BLaER1 (cell line): Measurements from ENCODE around the gene FASTKD2.

ENCODE experiments used
- H3K27ac ChIP-seq: shearing (Covaris generic); formaldehyde crosslinking; 2 replicates; pipeline ENCODE4 v1.8.1; 2022
- H3K27me3 ChIP-seq: shearing (Covaris generic); formaldehyde crosslinking; 2 replicates; pipeline ENCODE4 v1.8.1; 2022
- H3K36me3 ChIP-seq: shearing (Covaris generic); formaldehyde crosslinking; 2 replicates; pipeline ENCODE4 v1.8.1; 2022
- H3K4me1 ChIP-seq: shearing (Covaris generic); formaldehyde crosslinking; 2 replicates; pipeline ENCODE4 v1.8.1; 2022
- H3K4me2 ChIP-seq: shearing (Covaris generic); formaldehyde crosslinking; 2 replicates; pipeline ENCODE4 v1.8.1; 2022
- H3K4me3 ChIP-seq: shearing (Covaris generic); formaldehyde crosslinking; 2 replicates; pipeline ENCODE4 v1.8.1; 2022
- H3K9ac ChIP-seq: shearing (Covaris generic); formaldehyde crosslinking; 2 replicates; pipeline ENCODE4 v1.8.1; 2022
- H3K9me3 ChIP-seq: shearing (Covaris generic); formaldehyde crosslinking; 2 replicates; pipeline ENCODE4 v1.8.1; 2022
- H4K20me1 ChIP-seq: shearing (Covaris generic); formaldehyde crosslinking; 2 replicates; pipeline ENCODE4 v1.8.1; 2022
- Cebpa-rat ChIP-seq: shearing (Covaris generic); IDR thresholded peaks from 2 replicates; pipeline ENCODE4 v1.8.1; 2022

Gene FASTKD2

DNA sequence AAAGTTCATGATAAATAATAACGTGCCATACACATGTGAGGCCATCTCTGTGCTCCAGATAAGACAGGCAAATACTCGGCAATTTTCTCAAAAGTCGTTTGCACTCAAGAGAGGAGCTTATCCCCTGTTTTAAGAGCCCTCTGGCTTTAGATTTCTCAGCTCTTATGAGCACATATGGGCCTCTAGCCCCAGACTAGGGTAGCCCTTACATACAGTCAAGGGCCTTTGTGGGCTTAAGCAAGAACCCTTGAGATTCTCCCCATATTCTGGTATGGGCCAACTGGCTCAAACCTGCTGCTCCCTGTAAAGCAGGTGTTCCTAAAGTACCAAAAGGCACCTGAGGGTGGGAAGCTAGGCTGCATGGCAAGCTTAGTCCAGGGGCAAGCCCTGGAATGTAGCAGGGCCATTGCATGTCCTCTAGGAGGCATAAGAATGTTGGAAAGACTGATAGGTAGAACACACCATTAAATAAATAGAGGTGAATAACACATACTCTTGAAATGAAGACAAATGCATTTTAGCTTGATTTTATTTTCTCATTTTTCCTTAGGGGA, 66.1 kb downstream of the FASTKD2 start:
- H3K4me1 ChIP-seq, result no peaks in the 10 kb centered on the region
- no peaks in the 10 kb centered on the region for H3K36me3 ChIP-seq
- H3K27me3 ChIP-seq, result no peaks in the 10 kb centered on the region
- no peak overlapping the region for H3K9ac ChIP-seq
- H3K4me3 ChIP-seq, result no peak overlapping the region
- TF ChIP-seq Cebpa-rat, result no peak
- H3K9me3 ChIP-seq, result peaks cover 9% of the 10 kb centered on the region; the same call in 1 of the 2 replicates
- H4K20me1 ChIP-seq, result no peaks in the 10 kb centered on the region
- no peak overlapping the region for H3K27ac ChIP-seq
- H3K4me2 ChIP-seq, result no peak overlapping the region

DNA sequence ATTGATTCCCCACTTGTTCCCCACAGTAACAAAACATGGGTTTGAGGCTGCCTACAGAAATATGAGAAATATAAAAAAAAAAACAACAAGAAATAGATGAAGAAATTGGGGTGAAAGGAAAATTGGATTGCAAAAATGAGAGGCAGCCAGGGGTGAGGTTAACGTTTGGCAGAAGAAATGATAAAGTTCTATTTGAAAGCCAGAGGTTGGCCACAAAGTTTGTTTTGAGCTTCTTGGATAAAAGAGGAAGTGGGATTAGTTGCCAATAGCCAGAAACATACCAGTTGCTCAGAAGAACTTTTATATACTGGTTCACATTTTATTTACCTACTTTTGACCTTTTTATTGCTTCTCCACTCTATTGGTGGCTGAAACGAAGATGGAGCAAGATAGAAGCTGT, 67.5 kb downstream of the FASTKD2 start:
- no peaks in the 10 kb centered on the region for H3K27me3 ChIP-seq
- peaks cover 9% of the 10 kb centered on the region; the same call in 1 of the 2 replicates for H3K9me3 ChIP-seq
- H3K4me2 ChIP-seq, result no peak overlapping the region
- H3K4me1 ChIP-seq, result no peaks in the 10 kb centered on the region
- TF ChIP-seq Cebpa-rat, result no peak
- no peak overlapping the region for H3K27ac ChIP-seq
- no peaks in the 10 kb centered on the region for H4K20me1 ChIP-seq
- no peak overlapping the region for H3K9ac ChIP-seq
- no peak overlapping the region for H3K4me3 ChIP-seq
- no peaks in the 10 kb centered on the region for H3K36me3 ChIP-seq

DNA sequence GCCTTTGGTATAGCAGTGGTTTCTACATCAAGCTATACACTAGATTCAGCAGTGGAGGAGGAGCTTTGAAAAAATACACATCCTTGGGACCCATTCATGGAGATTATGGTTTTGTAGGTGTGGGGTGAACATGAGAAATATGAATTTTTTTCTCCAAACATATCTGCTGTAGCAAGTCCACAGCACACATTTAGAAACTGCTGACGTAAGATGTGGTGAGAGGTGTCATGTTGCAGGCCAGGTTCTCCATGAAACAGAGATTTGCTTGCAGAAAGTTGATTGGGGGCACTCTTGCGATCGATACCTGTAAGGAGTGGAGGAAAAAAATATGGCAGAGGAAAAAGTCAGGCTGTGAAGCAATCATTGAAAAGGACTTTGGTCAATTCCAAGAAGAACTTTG, 67.9 kb downstream of the FASTKD2 start:
- TF ChIP-seq Cebpa-rat, result no peak
- Histone ChIP-seq H3K4me2 (no peak overlapping the region), H3K27me3 (no peaks in the 10 kb centered on the region), H3K27ac (no peak overlapping the region), H4K20me1 (no peaks in the 10 kb centered on the region), H3K4me3 (no peak overlapping the region), H3K9me3 (peaks cover 9% of the 10 kb centered on the region; the same call in 1 of the 2 replicates), H3K36me3 (no peaks in the 10 kb centered on the region), H3K4me1 (no peaks in the 10 kb centered on the region), H3K9ac (no peak overlapping the region)

DNA sequence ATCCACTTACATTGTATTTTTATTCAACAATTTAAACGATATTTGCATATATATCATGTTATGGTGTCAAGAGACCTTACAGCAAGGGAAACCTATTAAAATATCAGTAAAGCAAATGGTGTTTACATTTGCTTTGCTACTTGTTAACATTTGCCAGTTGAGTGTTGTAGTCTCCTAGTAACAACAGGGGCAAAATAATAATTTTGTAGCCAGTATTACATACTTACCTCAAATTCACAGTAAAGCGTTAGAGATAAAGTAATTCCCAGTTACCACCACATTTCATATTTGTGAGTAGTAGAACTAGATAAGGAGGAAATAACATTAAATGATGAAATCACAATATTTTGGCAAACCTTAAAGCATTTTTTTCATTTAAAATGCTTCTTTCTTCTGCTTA, 71.3 kb downstream of the FASTKD2 start:
- TF ChIP-seq Cebpa-rat, result no peak

DNA sequence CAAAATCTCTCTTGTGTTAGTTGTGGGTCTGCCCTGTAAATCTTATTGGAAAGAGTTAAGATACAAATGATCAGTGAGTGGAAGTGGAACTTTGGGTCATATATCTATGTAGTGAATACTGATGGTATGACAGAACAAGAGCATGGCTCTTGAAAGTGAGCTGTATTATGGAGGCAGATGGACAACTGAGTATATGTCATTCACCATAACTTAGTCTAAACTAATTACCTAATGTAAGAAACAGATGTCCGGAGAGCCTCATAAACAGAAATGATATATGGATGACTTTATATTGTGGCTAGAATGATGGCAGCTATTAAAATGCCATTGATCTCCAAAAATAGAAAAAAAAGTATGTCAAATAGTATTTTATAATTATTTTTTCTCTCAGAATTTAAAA, 72.4 kb downstream of the FASTKD2 start:
- no peak overlapping the region for H3K4me2 ChIP-seq
- no peaks in the 10 kb centered on the region for H3K4me1 ChIP-seq
- H3K9me3 ChIP-seq, result peaks cover 9% of the 10 kb centered on the region; the same call in 1 of the 2 replicates
- no peak for TF ChIP-seq Cebpa-rat
- no peaks in the 10 kb centered on the region for H3K27me3 ChIP-seq
- H3K36me3 ChIP-seq, result no peaks in the 10 kb centered on the region
- H3K4me3 ChIP-seq, result no peak overlapping the region
- H3K27ac ChIP-seq, result no peak overlapping the region
- no peaks in the 10 kb centered on the region for H4K20me1 ChIP-seq
- H3K9ac ChIP-seq, result no peak overlapping the region

More for the DNA sequence above, 71.3 kb downstream of the FASTKD2 start:
- Histone ChIP-seq H3K9ac (no peak overlapping the region), H4K20me1 (no peaks in the 10 kb centered on the region), H3K36me3 (no peaks in the 10 kb centered on the region), H3K27ac (no peak overlapping the region), H3K27me3 (no peaks in the 10 kb centered on the region), H3K4me1 (no peaks in the 10 kb centered on the region), H3K4me2 (no peak overlapping the region), H3K9me3 (peaks cover 9% of the 10 kb centered on the region; the same call in 1 of the 2 replicates), H3K4me3 (no peak overlapping the region)

DNA sequence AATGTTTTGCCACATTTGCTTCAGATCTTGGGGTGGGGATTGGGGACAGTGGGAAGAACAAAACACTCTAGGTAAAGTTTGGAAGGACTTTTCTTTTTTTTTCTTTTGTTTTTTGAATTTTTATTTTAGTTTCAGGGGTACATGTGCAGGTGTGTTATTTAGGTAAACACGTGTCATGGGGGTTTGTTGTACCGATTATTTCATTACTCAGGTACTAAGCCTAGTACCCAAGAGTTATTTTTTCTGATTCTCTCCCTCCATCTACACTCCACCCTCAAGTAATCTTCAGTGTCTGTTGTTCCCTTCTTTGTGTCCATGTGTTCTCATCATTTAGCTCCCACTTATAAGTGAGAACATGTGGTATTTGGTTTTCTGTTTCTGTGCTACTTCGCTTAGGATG, 73.3 kb downstream of the FASTKD2 start:
- Histone ChIP-seq H4K20me1 (no peaks in the 10 kb centered on the region), H3K36me3 (no peaks in the 10 kb centered on the region), H3K4me2 (no peak overlapping the region), H3K4me1 (no peaks in the 10 kb centered on the region), H3K4me3 (no peak overlapping the region), H3K27ac (no peak overlapping the region), H3K9me3 (peaks cover 7% of the 10 kb centered on the region; the same call in 1 of the 2 replicates), H3K27me3 (no peaks in the 10 kb centered on the region), H3K9ac (no peak overlapping the region)
- TF ChIP-seq Cebpa-rat, result no peak

DNA sequence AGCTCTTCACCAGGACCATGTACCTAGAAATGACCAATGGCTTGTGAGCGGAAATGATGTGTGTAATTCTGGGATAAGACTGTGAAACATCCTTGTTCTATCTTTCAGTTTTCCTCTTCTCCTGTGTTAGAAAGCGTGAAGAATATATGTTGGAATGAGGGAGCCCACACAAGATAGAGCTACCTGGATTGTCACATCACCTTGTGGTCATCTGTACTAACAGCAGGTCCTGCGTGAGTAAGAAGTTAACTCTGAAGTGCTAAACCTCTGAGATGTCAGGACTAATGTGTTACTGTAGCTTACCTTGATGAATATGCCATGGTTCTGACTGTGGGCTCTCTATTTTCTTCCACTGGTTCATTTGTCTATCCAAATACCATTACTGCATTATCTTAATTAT, 75.6 kb downstream of the FASTKD2 start:
- no peaks in the 10 kb centered on the region for H3K4me1 ChIP-seq
- H3K4me3 ChIP-seq, result no peak overlapping the region
- H3K36me3 ChIP-seq, result no peaks in the 10 kb centered on the region
- no peaks in the 10 kb centered on the region for H3K27me3 ChIP-seq
- no peak overlapping the region for H3K4me2 ChIP-seq
- no peak for TF ChIP-seq Cebpa-rat
- no peak overlapping the region for H3K9ac ChIP-seq
- H3K27ac ChIP-seq, result no peak overlapping the region
- no peaks in the 10 kb centered on the region for H4K20me1 ChIP-seq
- H3K9me3 ChIP-seq, result no peaks in the 10 kb centered on the region
